ENCODE data around the gene FOXO6. TPM values are rescaled to one million over a fixed set of nuclear protein-coding genes. Genes with fewer than 3 reads are reported as not detected.
"Not testable (repeated sequence)": the region's sequence is repeated elsewhere in the genome, so short reads cannot be mapped to it uniquely, and the experiment has no call there.

The FOXO6 gene
- total RNA-seq, 1 donor from 2014 or later: 0.11 TPM

GRCh38 chr1:41322101-41322661, 39.1 kb upstream of the FOXO6 start:
- Mint-ChIP-seq H3K36me3 (ENCODE audit: low read depth) (no peaks in the 10 kb centered on the region), H3K4me3 (ENCODE audit: low read depth) (no peak overlapping the region), H3K9me3 (no peaks in the 10 kb centered on the region), H3K27ac (no peak overlapping the region), H3K4me1 (ENCODE audit: low read depth) (no peaks in the 10 kb centered on the region), H3K27me3 (ENCODE audit: low read depth) (peaks cover 4% of the 10 kb centered on the region)
- DNase-seq (ENCODE audit: low spot score): no peak
- intact Hi-C loops (cut with micrococcal nuclease): no loop called here

DNA sequence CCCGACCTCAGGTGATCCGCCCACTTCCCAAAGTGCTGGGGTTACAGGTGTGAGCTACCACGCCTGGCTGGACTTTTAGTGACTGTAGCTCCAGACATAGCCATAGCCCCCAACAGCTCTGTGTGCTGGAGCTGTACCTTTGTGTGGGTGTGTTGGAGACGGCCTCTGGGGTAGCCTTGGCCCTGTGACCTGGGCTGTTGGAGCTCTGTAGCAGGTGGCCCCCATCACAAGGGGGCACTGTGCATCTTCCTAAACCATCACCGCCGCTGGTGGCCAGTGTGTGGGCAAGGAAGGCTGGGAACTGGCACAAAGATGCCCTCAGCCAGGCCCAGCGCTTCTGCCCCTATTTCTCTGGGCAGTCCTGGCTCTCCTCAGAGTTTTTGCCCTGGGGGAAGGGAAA, 38.4 kb upstream of the FOXO6 start:
- H3K4me1 Mint-ChIP-seq (ENCODE audit: low read depth): no peaks in the 10 kb centered on the region
- no peak overlapping the region for H3K4me3 Mint-ChIP-seq (ENCODE audit: low read depth)
- no peaks in the 10 kb centered on the region for H3K9me3 Mint-ChIP-seq
- peaks cover 4% of the 10 kb centered on the region for H3K27me3 Mint-ChIP-seq (ENCODE audit: low read depth)
- no peak for DNase-seq (ENCODE audit: low spot score)
- intact Hi-C loops (cut with micrococcal nuclease): loop anchor here (1.0 kb wide), 1 partner anchor 94 kb away; no protein-coding TSS in a partner anchor
- no peaks in the 10 kb centered on the region for H3K36me3 Mint-ChIP-seq (ENCODE audit: low read depth)
- no peak overlapping the region for H3K27ac Mint-ChIP-seq

GRCh38 chr1:41323243-41323642, 38.0 kb upstream of the FOXO6 start:
- Mint-ChIP-seq H3K4me1 (ENCODE audit: low read depth) (no peaks in the 10 kb centered on the region), H3K36me3 (ENCODE audit: low read depth) (no peaks in the 10 kb centered on the region), H3K4me3 (ENCODE audit: low read depth) (no peak overlapping the region), H3K27me3 (ENCODE audit: low read depth) (peaks cover 4% of the 10 kb centered on the region), H3K9me3 (no peaks in the 10 kb centered on the region), H3K27ac (no peak overlapping the region)
- no peak for DNase-seq (ENCODE audit: low spot score)
- intact Hi-C loops (cut with micrococcal nuclease): loop anchor here (1.0 kb wide), 1 partner anchor 94 kb away; no protein-coding TSS in a partner anchor

- Mint-ChIP-seq H3K9me3 (no peaks in the 10 kb centered on the region), H3K4me1 (ENCODE audit: low read depth) (no peaks in the 10 kb centered on the region), H3K36me3 (ENCODE audit: low read depth) (no peaks in the 10 kb centered on the region), H3K4me3 (ENCODE audit: low read depth) (no peak overlapping the region), H3K27ac (no peak overlapping the region), H3K27me3 (ENCODE audit: low read depth) (peaks cover 2% of the 10 kb centered on the region)
- DNase-seq (ENCODE audit: low spot score): no peak
- intact Hi-C loops (cut with micrococcal nuclease): no loop called here
Observed at GRCh38 chr1:41325801-41326200, 35.4 kb upstream of the FOXO6 start.

GRCh38 chr1:41327383-41327999, 33.7 kb upstream of the FOXO6 start:
- intact Hi-C loops (cut with micrococcal nuclease): no loop called here
- Mint-ChIP-seq H3K9me3 (no peaks in the 10 kb centered on the region), H3K27me3 (ENCODE audit: low read depth) (peaks cover 2% of the 10 kb centered on the region), H3K4me3 (ENCODE audit: low read depth) (no peak overlapping the region), H3K4me1 (ENCODE audit: low read depth) (no peaks in the 10 kb centered on the region), H3K36me3 (ENCODE audit: low read depth) (no peaks in the 10 kb centered on the region), H3K27ac (no peak overlapping the region)
- DNase-seq (ENCODE audit: low spot score): no peak

- Mint-ChIP-seq H3K9me3 (peaks cover 2% of the 10 kb centered on the region), H3K4me3 (ENCODE audit: low read depth) (no peak overlapping the region), H3K27ac (no peak overlapping the region), H3K4me1 (ENCODE audit: low read depth) (peaks cover 2% of the 10 kb centered on the region), H3K27me3 (ENCODE audit: low read depth) (peaks cover 2% of the 10 kb centered on the region), H3K36me3 (ENCODE audit: low read depth) (no peaks in the 10 kb centered on the region)
- no peak for DNase-seq (ENCODE audit: low spot score)
- intact Hi-C loops (cut with micrococcal nuclease): no loop called here
Observed at GRCh38 chr1:41328001-41328615, 33.1 kb upstream of the FOXO6 start.

DNA sequence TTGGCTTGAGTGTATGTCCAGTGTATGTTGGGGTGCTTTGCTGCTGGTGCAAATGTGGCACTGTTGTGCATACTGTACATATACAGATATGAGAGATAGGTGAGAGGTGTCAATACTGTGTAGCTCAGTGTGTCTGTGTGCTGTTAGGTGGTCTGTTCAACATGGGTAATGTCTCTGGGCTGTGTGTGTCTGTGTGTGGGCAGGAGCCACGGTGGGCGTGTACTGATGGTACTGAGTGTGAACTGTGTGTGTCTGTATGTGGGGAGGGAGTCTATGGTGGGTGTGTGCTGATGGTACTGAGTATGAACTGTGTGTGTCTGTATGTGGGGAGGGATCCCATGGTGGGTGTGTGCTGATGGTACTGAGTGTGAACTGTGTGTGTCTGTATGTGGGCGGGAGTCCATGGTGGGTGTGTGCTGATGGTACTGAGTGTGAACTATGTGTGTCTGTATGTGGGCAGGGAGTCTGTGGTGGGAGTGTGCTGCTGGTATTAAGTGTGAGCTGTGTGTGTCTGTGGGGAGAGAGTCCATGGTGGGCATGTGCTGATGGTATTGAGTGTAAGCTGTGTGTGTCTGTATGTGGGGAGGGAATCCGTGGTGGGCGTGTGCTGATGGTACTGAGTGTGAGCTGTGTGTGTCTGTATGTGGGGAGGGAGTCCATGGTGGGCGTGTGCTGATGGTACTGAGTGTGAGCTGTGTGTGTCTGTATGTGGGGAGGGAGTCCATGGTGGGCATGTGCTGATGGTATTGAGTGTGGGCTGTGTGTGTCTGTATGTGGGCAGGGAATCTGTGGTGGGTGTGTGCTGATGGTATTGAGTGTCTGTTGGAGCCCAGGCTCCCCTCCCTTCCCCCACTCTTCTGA, 32.2 kb upstream of the FOXO6 start:
- no peak overlapping the region for H3K27ac Mint-ChIP-seq

DNA sequence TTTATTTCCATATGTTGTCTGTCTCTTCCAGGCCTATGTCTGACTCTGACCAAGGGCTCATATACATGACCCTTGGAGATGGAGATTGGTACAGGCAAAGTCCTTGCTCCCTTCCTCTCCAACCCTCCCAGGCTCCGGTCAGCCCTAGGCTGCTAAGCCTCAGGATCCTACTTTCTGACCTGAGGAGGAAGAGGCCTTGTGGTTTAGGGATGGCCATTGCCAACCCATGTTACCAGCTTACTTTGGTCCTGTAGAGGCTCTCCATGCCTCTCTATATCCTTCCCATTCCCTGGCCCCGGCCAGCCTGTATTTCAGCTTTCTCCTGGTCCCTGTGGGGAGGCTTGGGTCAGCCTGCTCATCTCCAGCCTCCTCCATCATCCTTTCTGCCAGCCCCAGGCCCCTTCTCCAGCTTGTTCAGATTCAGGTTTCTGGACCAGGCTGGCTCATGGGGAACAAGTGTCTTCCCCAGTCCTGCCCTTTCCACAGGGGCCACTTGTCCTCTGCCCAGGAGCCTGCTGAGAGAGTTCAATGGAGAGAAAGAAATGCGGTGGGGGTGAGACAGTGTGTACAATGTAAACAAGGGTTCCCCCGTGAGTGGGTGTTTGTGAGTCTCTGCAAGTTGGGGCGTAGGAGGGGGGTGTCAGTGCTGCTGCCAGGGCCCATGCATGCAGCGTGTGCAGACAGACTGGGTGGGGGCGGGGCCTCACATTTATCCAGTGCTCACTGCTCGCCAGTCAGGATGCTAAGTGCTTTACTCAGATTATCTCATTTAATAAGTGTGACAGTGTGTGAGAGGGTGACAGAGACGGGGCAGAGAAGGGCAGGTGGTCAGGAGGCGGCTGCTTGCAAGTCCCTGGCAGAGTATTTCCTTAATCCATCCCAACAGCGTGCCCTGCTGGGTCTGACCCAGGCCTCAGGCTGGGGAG, 31.3 kb upstream of the FOXO6 start:
- Mint-ChIP-seq H3K27me3 (ENCODE audit: low read depth) (peaks cover 2% of the 10 kb centered on the region), H3K4me1 (ENCODE audit: low read depth) (peaks cover 6% of the 10 kb centered on the region), H3K4me3 (ENCODE audit: low read depth) (no peak overlapping the region), H3K9me3 (peaks cover 6% of the 10 kb centered on the region), H3K36me3 (ENCODE audit: low read depth) (no peaks in the 10 kb centered on the region), H3K27ac (no peak overlapping the region)
- intact Hi-C loops (cut with micrococcal nuclease): no loop called here
- no peak for DNase-seq (ENCODE audit: low spot score)

More for the DNA sequence above, 32.2 kb upstream of the FOXO6 start:
- intact Hi-C loops (cut with micrococcal nuclease): no loop called here
- no peak overlapping the region for H3K4me3 Mint-ChIP-seq (ENCODE audit: low read depth)
- peaks cover 6% of the 10 kb centered on the region for H3K4me1 Mint-ChIP-seq (ENCODE audit: low read depth)
- no peaks in the 10 kb centered on the region for H3K36me3 Mint-ChIP-seq (ENCODE audit: low read depth)
- H3K9me3 Mint-ChIP-seq: peaks cover 3% of the 10 kb centered on the region
- peaks cover 2% of the 10 kb centered on the region for H3K27me3 Mint-ChIP-seq (ENCODE audit: low read depth)
- DNase-seq (ENCODE audit: low spot score): no peak

- no peak for DNase-seq (ENCODE audit: low spot score)
- H3K27ac Mint-ChIP-seq: no peak overlapping the region
Observed at GRCh38 chr1:41330588-41331545, 30.4 kb upstream of the FOXO6 start.

DNA sequence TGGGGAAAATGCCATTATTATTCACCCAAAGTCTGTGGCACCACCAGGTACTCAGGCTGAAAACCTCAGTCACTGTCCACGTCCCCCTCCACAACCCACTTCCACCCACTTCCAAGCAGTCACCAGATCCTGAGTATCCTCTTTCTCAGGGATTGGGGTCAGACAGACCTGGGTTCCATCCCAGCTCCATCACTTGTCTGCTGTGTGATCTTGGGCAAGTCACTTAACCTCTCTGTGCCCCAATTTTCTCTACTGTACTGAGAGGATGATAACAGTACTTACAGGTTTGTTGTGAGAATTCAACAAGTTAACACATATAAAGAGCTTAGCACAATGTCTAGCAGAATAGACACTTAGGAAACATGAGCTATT, 29.7 kb upstream of the FOXO6 start:
- H3K4me3 Mint-ChIP-seq (ENCODE audit: low read depth): no peak overlapping the region
- peaks cover 12% of the 10 kb centered on the region for H3K9me3 Mint-ChIP-seq
- no peak for DNase-seq (ENCODE audit: low spot score)
- no peak overlapping the region for H3K27ac Mint-ChIP-seq
- peaks cover 6% of the 10 kb centered on the region for H3K27me3 Mint-ChIP-seq (ENCODE audit: low read depth)
- peaks cover 6% of the 10 kb centered on the region for H3K4me1 Mint-ChIP-seq (ENCODE audit: low read depth)
- H3K36me3 Mint-ChIP-seq (ENCODE audit: low read depth): no peaks in the 10 kb centered on the region
- intact Hi-C loops (cut with micrococcal nuclease): no loop called here

More at GRCh38 chr1:41330588-41331545, 30.4 kb upstream of the FOXO6 start:
- H3K4me1 Mint-ChIP-seq (ENCODE audit: low read depth): peaks cover 6% of the 10 kb centered on the region
- H3K9me3 Mint-ChIP-seq: peaks cover 12% of the 10 kb centered on the region
- no peak overlapping the region for H3K4me3 Mint-ChIP-seq (ENCODE audit: low read depth)
- no peaks in the 10 kb centered on the region for H3K36me3 Mint-ChIP-seq (ENCODE audit: low read depth)
- intact Hi-C loops (cut with micrococcal nuclease): no loop called here
- peaks cover 1% of the 10 kb centered on the region for H3K27me3 Mint-ChIP-seq (ENCODE audit: low read depth)

- H3K4me3 Mint-ChIP-seq (ENCODE audit: low read depth); intact Hi-C loops (cut with micrococcal nuclease); H3K27ac Mint-ChIP-seq; H3K4me1 Mint-ChIP-seq (ENCODE audit: low read depth); DNase-seq (ENCODE audit: low spot score); H3K27me3 Mint-ChIP-seq (ENCODE audit: low read depth); H3K36me3 Mint-ChIP-seq (ENCODE audit: low read depth): not testable (repeated sequence)
- peaks cover 12% of the 10 kb centered on the region for H3K9me3 Mint-ChIP-seq
Observed at GRCh38 chr1:41332161-41332560, 29.1 kb upstream of the FOXO6 start.

All from activated T-helper 2 cell treated with anti-CD3 and anti-CD28 coated beads, Interferon-gamma antibody, Interleukin-2, Interleukin-4, amounts not matched to agents 10 μg/mL and 5 μg/mL and 100 μg/mL, durations not matched to agents 14 hours and 24 hours and 36 hours (primary cell).